Stomach (tissue), 4 donors: ENCODE measurements around the gene CACTIN.

Source experiments
- CTCF ChIP-seq, 7 experiments: fragments of 450-650 bp in 4 of 7; fragments of 200-600 bp in 3 of 7; sonication (generic) in 3 of 7; IDR thresholded peaks; one replicate each; pipeline ENCODE4 v1.5.1; 2016 to 2019; ENCODE audit warnings: antibody characterized with exemption in 7 of 7, control low read depth in 2 of 7, mild to moderate bottlenecking in 1 of 7
- POLR2A ChIP-seq, 4 donors: fragments of 450-650 bp; IDR thresholded peaks; one replicate each; pipeline ENCODE4 v1.6.1; 2016; ENCODE audit warnings: antibody characterized with exemption in 4 of 4, control low read depth in 2 of 4, mild to moderate bottlenecking in 1 of 4, moderate library complexity in 1 of 4

GRCh38 chr19:3573858-3574637 lies 52.5 kb downstream of the CACTIN start:
- TF ChIP-seq CTCF (IDR thresholded peaks at IDR 0.05) (no peak), POLR2A (IDR thresholded peaks at IDR 0.05) (no peak)
